ENCODE data around the gene SKP1.

DNA sequence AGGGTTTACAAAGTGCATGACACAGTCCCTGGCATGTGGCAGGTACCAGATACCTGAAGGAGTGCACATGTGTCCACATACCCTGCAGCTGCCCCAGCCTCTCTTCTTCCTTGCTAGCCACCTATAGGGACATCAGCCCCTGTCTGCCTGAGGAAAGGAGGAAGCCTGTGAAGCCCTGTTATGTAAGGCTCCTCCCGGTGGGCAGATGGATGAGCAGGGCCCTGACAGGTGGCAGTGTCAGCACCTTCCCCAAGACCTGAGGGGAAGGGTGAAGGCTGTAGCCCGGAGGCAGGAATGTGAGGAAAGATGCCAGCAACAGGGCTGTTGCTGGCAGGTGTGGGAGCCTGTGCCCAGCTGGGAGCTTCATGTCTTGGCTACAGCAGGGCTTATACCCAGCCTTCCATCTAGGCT lies 40.5 kb downstream of the SKP1 start:
- no peak for TF ChIP-seq POLR2A (IDR thresholded peaks at IDR 0.05)
- TF ChIP-seq, protein P1, sequence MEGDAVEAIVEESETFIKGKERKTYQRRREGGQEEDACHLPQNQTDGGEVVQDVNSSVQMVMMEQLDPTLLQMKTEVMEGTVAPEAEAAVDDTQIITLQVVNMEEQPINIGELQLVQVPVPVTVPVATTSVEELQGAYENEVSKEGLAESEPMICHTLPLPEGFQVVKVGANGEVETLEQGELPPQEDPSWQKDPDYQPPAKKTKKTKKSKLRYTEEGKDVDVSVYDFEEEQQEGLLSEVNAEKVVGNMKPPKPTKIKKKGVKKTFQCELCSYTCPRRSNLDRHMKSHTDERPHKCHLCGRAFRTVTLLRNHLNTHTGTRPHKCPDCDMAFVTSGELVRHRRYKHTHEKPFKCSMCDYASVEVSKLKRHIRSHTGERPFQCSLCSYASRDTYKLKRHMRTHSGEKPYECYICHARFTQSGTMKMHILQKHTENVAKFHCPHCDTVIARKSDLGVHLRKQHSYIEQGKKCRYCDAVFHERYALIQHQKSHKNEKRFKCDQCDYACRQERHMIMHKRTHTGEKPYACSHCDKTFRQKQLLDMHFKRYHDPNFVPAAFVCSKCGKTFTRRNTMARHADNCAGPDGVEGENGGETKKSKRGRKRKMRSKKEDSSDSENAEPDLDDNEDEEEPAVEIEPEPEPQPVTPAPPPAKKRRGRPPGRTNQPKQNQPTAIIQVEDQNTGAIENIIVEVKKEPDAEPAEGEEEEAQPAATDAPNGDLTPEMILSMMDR (IDR thresholded peaks at IDR 0.05), result no peak
